NB4 (cell line): ENCODE measurements around the gene LMBRD2.

Experiments
- CTCF ChIP-seq: IDR thresholded peaks from one replicate; pipeline ENCODE4 v1.5.1; 2012; ENCODE audit warnings: low read depth, low read length
- POLR2A ChIP-seq: IDR thresholded peaks from 2 replicates; pipeline ENCODE4 v1.6.1; 2011; ENCODE audit warnings: mild to moderate bottlenecking; ENCODE audit not compliant: insufficient read length; ENCODE audit errors: extremely low read depth

GRCh38 chr5:36105819-36106218 is 45.9 kb downstream of the LMBRD2 start:
- no peak for TF ChIP-seq CTCF
- TF ChIP-seq POLR2A, result no peak
